Suprapubic skin (tissue), 4 donors: Measurements from ENCODE around the gene ACP3.

Source experiments
- EP300 ChIP-seq: sonication (generic); formaldehyde crosslinking; IDR thresholded peaks from one replicate; pipeline ENCODE4 v1.6.1; 2017; ENCODE audit warnings: antibody characterized with exemption
- POLR2A ChIP-seq, 2 donors: fragments of 450-650 bp; IDR thresholded peaks; one replicate each; pipeline ENCODE4 v1.6.1; 2017; ENCODE audit warnings: antibody characterized with exemption in 2 of 2, mild to moderate bottlenecking in 2 of 2, moderate library complexity in 2 of 2
- POLR2AphosphoS5 ChIP-seq, 3 donors: sonication (generic); formaldehyde crosslinking; IDR thresholded peaks; one replicate each; pipeline ENCODE4 v1.6.1; 2017; ENCODE audit warnings: antibody characterized with exemption in 3 of 3
- TF ChIP-seq, protein P1 (sequence below), 2 donors: fragments of 200-600 bp in 1 of 2; fragments of 450-650 bp in 1 of 2; sonication (generic) in 1 of 2; IDR thresholded peaks; one replicate each; pipeline ENCODE4 v1.5.1; 2016 to 2019; ENCODE audit warnings: antibody characterized with exemption in 2 of 2, mild to moderate bottlenecking in 1 of 2, moderate library complexity in 1 of 2

DNA sequence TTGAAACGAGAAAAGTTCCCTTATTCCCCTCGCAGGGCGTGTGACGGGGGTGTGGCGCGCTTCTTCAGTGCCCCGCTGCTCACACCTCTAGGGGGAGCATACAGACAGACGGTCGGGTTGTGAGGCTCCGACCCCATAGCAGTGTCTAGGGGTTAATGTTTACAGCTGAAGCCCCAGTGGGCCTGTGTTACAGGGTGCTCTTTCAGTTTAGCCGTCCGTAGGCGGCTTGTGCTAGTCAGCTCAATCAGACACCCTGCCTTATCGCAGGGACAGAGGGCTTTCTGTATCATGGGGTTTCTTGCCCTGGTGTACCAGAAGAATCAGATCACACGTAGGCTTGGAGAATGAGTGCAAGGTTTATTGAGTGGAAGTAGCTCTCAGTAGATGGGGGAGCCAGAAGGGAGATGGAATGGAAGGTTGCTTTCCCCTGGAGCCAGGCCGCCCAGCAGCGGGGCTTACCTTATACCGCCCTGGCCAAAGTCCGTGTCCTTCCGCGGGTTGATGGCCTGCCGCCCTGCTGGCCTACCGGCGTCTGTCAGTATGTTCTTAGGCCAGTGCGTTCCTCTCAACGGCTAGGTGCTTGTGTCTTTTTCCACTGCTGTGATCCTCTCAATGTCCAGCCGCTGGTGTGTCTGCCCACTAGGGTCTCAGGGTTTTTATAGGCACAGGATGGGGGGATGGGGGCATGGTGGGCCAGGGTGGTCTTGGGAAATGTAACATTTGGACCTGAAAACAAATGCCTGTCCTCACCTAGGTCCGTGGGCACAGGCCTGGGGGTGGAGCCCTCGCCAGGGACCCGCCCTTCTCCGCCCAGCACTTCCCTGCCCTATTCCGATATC, 32.2 kb upstream of the ACP3 start:
- TF ChIP-seq, protein P1, sequence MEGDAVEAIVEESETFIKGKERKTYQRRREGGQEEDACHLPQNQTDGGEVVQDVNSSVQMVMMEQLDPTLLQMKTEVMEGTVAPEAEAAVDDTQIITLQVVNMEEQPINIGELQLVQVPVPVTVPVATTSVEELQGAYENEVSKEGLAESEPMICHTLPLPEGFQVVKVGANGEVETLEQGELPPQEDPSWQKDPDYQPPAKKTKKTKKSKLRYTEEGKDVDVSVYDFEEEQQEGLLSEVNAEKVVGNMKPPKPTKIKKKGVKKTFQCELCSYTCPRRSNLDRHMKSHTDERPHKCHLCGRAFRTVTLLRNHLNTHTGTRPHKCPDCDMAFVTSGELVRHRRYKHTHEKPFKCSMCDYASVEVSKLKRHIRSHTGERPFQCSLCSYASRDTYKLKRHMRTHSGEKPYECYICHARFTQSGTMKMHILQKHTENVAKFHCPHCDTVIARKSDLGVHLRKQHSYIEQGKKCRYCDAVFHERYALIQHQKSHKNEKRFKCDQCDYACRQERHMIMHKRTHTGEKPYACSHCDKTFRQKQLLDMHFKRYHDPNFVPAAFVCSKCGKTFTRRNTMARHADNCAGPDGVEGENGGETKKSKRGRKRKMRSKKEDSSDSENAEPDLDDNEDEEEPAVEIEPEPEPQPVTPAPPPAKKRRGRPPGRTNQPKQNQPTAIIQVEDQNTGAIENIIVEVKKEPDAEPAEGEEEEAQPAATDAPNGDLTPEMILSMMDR (IDR thresholded peaks at IDR 0.05), result no peak
- TF ChIP-seq POLR2A (IDR thresholded peaks at IDR 0.05) (no peak), POLR2AphosphoS5 (IDR thresholded peaks at IDR 0.05) (no peak), EP300 (no peak)
